ENCODE measurements around the gene CAPZB.

Gene CAPZB

DNA sequence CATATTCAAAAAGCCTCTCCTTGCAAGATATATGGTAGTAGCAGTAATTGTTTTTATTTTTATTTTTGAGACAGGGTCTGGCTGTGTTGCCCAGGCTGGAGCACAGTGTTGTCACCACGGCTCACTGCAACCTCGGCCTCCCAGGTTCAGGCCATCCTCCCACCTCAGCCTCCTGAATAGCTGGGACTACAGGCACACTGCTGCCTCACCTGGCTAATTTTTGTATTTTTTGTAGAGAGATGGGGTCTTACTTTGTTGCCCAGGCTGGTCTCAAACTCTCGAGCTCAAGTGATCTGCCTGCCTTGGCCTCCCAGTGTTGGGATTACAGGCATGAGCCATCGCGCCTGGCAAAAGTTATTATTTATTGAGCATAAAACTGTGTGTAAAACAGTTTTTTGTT lies 134.8 kb downstream of the CAPZB start:
- no peak for TF ChIP-seq Cebpa-rat (IDR thresholded peaks at IDR 0.05)
- no peaks in the 10 kb centered on the region for H3K27me3 ChIP-seq
- H3K4me1 ChIP-seq: peaks cover 27 to 51% (median 42%) of the 10 kb centered on the region in 10 experiments
- H3K27ac ChIP-seq: no peak overlapping the region
- no peak overlapping the region for H3K9ac ChIP-seq
- no peak overlapping the region for H3K4me3 ChIP-seq
- H3K36me3 ChIP-seq: peaks cover 56 to 84% (median 71%) of the 10 kb centered on the region in 11 experiments
- H3K4me2 ChIP-seq: no peak overlapping the region
- H4K20me1 ChIP-seq: peaks cover 12 to 94% (median 57%) of the 10 kb centered on the region in 11 experiments; a peak in 21 of 22 replicates
- no peaks in the 10 kb centered on the region for H3K9me3 ChIP-seq (replicated peaks in 1 of 11)

GRCh38 chr1:19349999-19350398 lies 135.3 kb downstream of the CAPZB start:
- H3K9me3 ChIP-seq (replicated peaks in 1 of 11): no peaks in the 10 kb centered on the region
- H3K4me3 ChIP-seq: no peak overlapping the region
- H3K4me2 ChIP-seq: peak overlapping the region in 8 of 11 experiments; percentile 6 to 73 (median 57); a peak in 5 of 22 replicates
- no peak overlapping the region for H3K27ac ChIP-seq
- H3K27me3 ChIP-seq: no peaks in the 10 kb centered on the region
- H3K9ac ChIP-seq: peak overlapping the region in 1 of 11 experiments; percentile 26; a peak in 1 of 22 replicates
- H3K4me1 ChIP-seq: peaks cover 27 to 52% (median 41%) of the 10 kb centered on the region in 10 experiments
- no peak for TF ChIP-seq Cebpa-rat (IDR thresholded peaks at IDR 0.05)
- peaks cover 53 to 84% (median 71%) of the 10 kb centered on the region in 11 experiments for H3K36me3 ChIP-seq
- H4K20me1 ChIP-seq: peaks cover 15 to 94% (median 62%) of the 10 kb centered on the region in 11 experiments; a peak in 21 of 22 replicates

GRCh38 chr1:19348441-19349198 lies 136.7 kb downstream of the CAPZB start:
- TF ChIP-seq Cebpa-rat (IDR thresholded peaks at IDR 0.05): no peak
- Histone ChIP-seq H3K36me3 (peaks cover 54 to 84% (median 71%) of the 10 kb centered on the region in 11 experiments), H3K4me1 (peaks cover 27 to 52% (median 35%) of the 10 kb centered on the region in 10 experiments), H3K27ac (peak overlapping the region in 4 of 11 experiments; percentile 6 to 52 (median 22); a peak in 7 of 22 replicates), H3K4me3 (no peak overlapping the region), H3K4me2 (peak overlapping the region; percentile 30 to 73 (median 64)), H4K20me1 (peaks cover 15 to 94% (median 61%) of the 10 kb centered on the region in 11 experiments; a peak in 21 of 22 replicates), H3K9me3 (replicated peaks in 1 of 11) (no peaks in the 10 kb centered on the region), H3K9ac (peak overlapping the region in 9 of 11 experiments; percentile 1 to 51 (median 30); a peak in 9 of 22 replicates), H3K27me3 (no peaks in the 10 kb centered on the region)

DNA sequence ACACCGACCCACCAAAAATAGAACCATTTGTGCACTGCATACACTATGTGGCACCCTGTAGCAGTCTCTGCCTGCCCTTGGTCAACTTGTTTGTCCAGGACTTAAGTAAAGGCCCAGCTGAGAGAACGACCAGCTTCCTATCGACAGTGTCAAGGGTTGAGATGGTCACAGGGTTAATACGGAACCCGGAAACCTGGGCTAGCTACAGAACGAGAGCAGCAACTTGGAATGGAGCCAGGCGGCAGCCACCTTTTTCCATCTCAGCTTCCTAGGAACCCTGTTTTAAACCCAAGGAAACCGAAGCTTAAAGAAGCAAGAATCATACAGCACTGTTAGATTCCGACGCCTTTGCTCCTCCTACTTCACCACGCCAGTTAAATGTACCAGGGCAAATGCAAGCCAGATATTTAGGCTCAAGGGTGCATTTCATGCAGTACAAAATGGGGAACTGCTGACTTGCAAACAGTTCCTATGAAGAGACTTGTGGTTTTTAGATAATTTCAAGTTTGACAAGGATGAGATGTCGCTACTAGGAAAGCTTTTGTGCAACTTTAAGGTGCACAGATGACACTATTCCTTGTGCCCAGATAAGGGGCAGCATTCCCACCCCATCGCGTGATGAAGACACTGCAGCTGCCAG lies 137.7 kb downstream of the CAPZB start:
- TF ChIP-seq Cebpa-rat (IDR thresholded peaks at IDR 0.05): no peak
- 0 out of 22 replicates have a peak overlapping the region, but pooled peaks of 1 of the 11 experiments have one; percentile 25 for H3K9ac ChIP-seq
- H3K27me3 ChIP-seq: no peaks in the 10 kb centered on the region
- no peaks in the 10 kb centered on the region for H3K9me3 ChIP-seq (replicated peaks in 1 of 11)
- H3K36me3 ChIP-seq: peaks cover 54 to 84% (median 71%) of the 10 kb centered on the region in 11 experiments
- no peak overlapping the region for H3K4me3 ChIP-seq
- H3K4me1 ChIP-seq: peaks cover 27 to 52% (median 35%) of the 10 kb centered on the region in 10 experiments
- H4K20me1 ChIP-seq: peaks cover 15 to 93% (median 53%) of the 10 kb centered on the region in 11 experiments; a peak in 21 of 22 replicates
- H3K4me2 ChIP-seq: peak overlapping the region; percentile 30 to 73 (median 64)
- H3K27ac ChIP-seq: peak overlapping the region in 2 of 11 experiments; percentile 20 to 52; a peak in 1 of 22 replicates

GRCh38 chr1:19346026-19346425 lies 139.3 kb downstream of the CAPZB start:
- Histone ChIP-seq H4K20me1 (peaks cover 15 to 93% (median 51%) of the 10 kb centered on the region in 11 experiments; a peak in 20 of 22 replicates), H3K4me2 (peak overlapping the region in 2 of 11 experiments; percentile 37 to 45; a peak in 2 of 22 replicates), H3K4me3 (no peak overlapping the region), H3K27ac (no peak overlapping the region), H3K4me1 (peaks cover 27 to 52% (median 35%) of the 10 kb centered on the region in 10 experiments), H3K27me3 (no peaks in the 10 kb centered on the region), H3K9me3 (replicated peaks in 1 of 11) (no peaks in the 10 kb centered on the region), H3K9ac (no peak overlapping the region), H3K36me3 (peaks cover 50 to 83% (median 66%) of the 10 kb centered on the region in 11 experiments)
- no peak for TF ChIP-seq Cebpa-rat (IDR thresholded peaks at IDR 0.05)

GRCh38 chr1:19345391-19345790 lies 139.9 kb downstream of the CAPZB start:
- no peak overlapping the region for H3K4me3 ChIP-seq
- no peak for TF ChIP-seq Cebpa-rat (IDR thresholded peaks at IDR 0.05)
- no peak overlapping the region for H3K9ac ChIP-seq
- peaks cover 15 to 95% (median 57%) of the 10 kb centered on the region in 11 experiments; a peak in 20 of 22 replicates for H4K20me1 ChIP-seq
- no peak overlapping the region for H3K27ac ChIP-seq
- H3K4me2 ChIP-seq: no peak overlapping the region
- no peaks in the 10 kb centered on the region for H3K27me3 ChIP-seq
- H3K9me3 ChIP-seq (replicated peaks in 1 of 11): no peaks in the 10 kb centered on the region
- peaks cover 54 to 83% (median 68%) of the 10 kb centered on the region in 11 experiments for H3K36me3 ChIP-seq
- peaks cover 27 to 49% (median 34%) of the 10 kb centered on the region in 10 experiments for H3K4me1 ChIP-seq

GRCh38 chr1:19344831-19345230 lies 140.5 kb downstream of the CAPZB start:
- Histone ChIP-seq H3K9me3 (replicated peaks in 1 of 11) (no peaks in the 10 kb centered on the region), H3K4me2 (no peak overlapping the region), H3K4me3 (no peak overlapping the region), H3K36me3 (peaks cover 54 to 83% (median 68%) of the 10 kb centered on the region in 11 experiments), H4K20me1 (peaks cover 12 to 95% (median 57%) of the 10 kb centered on the region in 11 experiments), H3K27ac (no peak overlapping the region), H3K4me1 (peaks cover 27 to 44% (median 30%) of the 10 kb centered on the region in 10 experiments), H3K9ac (no peak overlapping the region), H3K27me3 (no peaks in the 10 kb centered on the region)
- no peak for TF ChIP-seq Cebpa-rat (IDR thresholded peaks at IDR 0.05)

- H3K36me3 ChIP-seq: peaks cover 55 to 83% (median 68%) of the 10 kb centered on the region in 11 experiments
- no peaks in the 10 kb centered on the region for H3K27me3 ChIP-seq
- no peak for TF ChIP-seq Cebpa-rat (IDR thresholded peaks at IDR 0.05)
- no peak overlapping the region for H3K4me2 ChIP-seq
- no peaks in the 10 kb centered on the region for H3K9me3 ChIP-seq (replicated peaks in 1 of 11)
- peaks cover 24 to 39% (median 26%) of the 10 kb centered on the region in 10 experiments for H3K4me1 ChIP-seq
- peaks cover 12 to 95% (median 57%) of the 10 kb centered on the region in 11 experiments for H4K20me1 ChIP-seq
- H3K4me3 ChIP-seq: no peak overlapping the region
- H3K9ac ChIP-seq: no peak overlapping the region
- H3K27ac ChIP-seq: no peak overlapping the region
Observed at GRCh38 chr1:19344372-19344810, 140.9 kb downstream of the CAPZB start.
